Ishikawa (cell line): ENCODE data around the gene C1QB.

Source experiments
- CEBPB ChIP-seq: IDR thresholded peaks from 2 replicates; pipeline ENCODE4 v1.6.1; 2012
- FOXM1 ChIP-seq: IDR thresholded peaks from 2 replicates; pipeline ENCODE4 v1.6.1; 2012; ENCODE audit warnings: low read depth, borderline replicate concordance
- RAD21 ChIP-seq: IDR thresholded peaks from 2 replicates; pipeline ENCODE4 v1.6.1; 2012; ENCODE audit warnings: low read depth
- TAF1 ChIP-seq: IDR thresholded peaks from 2 replicates; pipeline ENCODE4 v1.6.1; 2012; ENCODE audit warnings: low read depth, mild to moderate bottlenecking
- TCF12 ChIP-seq: IDR thresholded peaks from 2 replicates; pipeline ENCODE4 v1.6.1; 2012; ENCODE audit warnings: low read depth
- TEAD4 ChIP-seq: IDR thresholded peaks from 2 replicates; pipeline ENCODE4 v1.6.1; 2012
- YY1 ChIP-seq: IDR thresholded peaks from 2 replicates; pipeline ENCODE4 v1.6.1; 2012; ENCODE audit warnings: low read depth
- TF ChIP-seq, protein P1 (sequence below): IDR thresholded peaks from 2 replicates; pipeline ENCODE4 v1.6.1; 2012; ENCODE audit warnings: low read depth, mild to moderate bottlenecking
- TF ChIP-seq, protein P2 (sequence below): IDR thresholded peaks from 2 replicates; pipeline ENCODE4 v1.6.1; 2012

DNA sequence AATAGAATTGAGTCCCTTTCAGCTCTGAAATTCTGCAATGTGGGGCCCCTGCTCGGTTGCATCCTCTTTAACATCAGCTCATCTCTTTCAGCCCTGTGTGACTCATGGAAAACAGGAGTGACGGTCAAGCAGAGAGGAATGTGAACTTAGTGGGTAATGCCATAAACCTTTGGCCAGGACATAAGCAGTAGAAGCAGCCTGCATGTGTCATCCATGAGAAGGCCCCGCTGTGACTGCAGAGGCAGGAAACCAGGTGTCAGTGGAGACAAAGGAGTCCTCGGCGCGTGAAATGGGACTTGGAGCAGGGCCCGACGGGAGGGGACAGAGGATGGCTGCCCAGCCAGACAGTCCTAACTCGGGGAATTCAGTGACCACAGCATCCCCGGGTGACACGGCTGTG is 36.5 kb downstream of the C1QB start:
- TF ChIP-seq, protein P1, sequence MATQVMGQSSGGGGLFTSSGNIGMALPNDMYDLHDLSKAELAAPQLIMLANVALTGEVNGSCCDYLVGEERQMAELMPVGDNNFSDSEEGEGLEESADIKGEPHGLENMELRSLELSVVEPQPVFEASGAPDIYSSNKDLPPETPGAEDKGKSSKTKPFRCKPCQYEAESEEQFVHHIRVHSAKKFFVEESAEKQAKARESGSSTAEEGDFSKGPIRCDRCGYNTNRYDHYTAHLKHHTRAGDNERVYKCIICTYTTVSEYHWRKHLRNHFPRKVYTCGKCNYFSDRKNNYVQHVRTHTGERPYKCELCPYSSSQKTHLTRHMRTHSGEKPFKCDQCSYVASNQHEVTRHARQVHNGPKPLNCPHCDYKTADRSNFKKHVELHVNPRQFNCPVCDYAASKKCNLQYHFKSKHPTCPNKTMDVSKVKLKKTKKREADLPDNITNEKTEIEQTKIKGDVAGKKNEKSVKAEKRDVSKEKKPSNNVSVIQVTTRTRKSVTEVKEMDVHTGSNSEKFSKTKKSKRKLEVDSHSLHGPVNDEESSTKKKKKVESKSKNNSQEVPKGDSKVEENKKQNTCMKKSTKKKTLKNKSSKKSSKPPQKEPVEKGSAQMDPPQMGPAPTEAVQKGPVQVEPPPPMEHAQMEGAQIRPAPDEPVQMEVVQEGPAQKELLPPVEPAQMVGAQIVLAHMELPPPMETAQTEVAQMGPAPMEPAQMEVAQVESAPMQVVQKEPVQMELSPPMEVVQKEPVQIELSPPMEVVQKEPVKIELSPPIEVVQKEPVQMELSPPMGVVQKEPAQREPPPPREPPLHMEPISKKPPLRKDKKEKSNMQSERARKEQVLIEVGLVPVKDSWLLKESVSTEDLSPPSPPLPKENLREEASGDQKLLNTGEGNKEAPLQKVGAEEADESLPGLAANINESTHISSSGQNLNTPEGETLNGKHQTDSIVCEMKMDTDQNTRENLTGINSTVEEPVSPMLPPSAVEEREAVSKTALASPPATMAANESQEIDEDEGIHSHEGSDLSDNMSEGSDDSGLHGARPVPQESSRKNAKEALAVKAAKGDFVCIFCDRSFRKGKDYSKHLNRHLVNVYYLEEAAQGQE, result no peak
- TF ChIP-seq TCF12, result peak; percentile 96
- no peak for TF ChIP-seq RAD21
- TF ChIP-seq FOXM1, result peak; percentile 56; the same call in 1 of the 2 replicates
- peak; percentile 50; the same call in 1 of the 2 replicates for TF ChIP-seq YY1
- TF ChIP-seq CEBPB, result no peak
- TF ChIP-seq TEAD4, result peak; percentile 86
- no peak for TF ChIP-seq TAF1
- TF ChIP-seq, protein P2, sequence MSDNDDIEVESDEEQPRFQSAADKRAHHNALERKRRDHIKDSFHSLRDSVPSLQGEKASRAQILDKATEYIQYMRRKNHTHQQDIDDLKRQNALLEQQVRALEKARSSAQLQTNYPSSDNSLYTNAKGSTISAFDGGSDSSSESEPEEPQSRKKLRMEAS, result peak; percentile 69
